Ovary (tissue), 3 donors: ENCODE measurements around the gene FAR1.

Source experiments
- CTCF ChIP-seq, 3 donors: fragments of 450-650 bp in 2 of 3; fragments of 200-600 bp in 1 of 3; IDR thresholded peaks; one replicate each; pipeline versions ENCODE4 v1.5.1 to v1.8.0; 2016 to 2022; ENCODE audit warnings: antibody characterized with exemption in 3 of 3, mild to moderate bottlenecking in 1 of 3
- EP300 ChIP-seq: sonication (generic); formaldehyde crosslinking; IDR thresholded peaks from one replicate; pipeline ENCODE4 v1.6.1; 2017; ENCODE audit warnings: antibody characterized with exemption
- POLR2A ChIP-seq: fragments of 450-650 bp; IDR thresholded peaks from one replicate; pipeline ENCODE4 v1.6.1; 2017; ENCODE audit warnings: antibody characterized with exemption, mild to moderate bottlenecking, moderate library complexity
- donor health status: DM: no; HTN: no; CAD: no.

DNA sequence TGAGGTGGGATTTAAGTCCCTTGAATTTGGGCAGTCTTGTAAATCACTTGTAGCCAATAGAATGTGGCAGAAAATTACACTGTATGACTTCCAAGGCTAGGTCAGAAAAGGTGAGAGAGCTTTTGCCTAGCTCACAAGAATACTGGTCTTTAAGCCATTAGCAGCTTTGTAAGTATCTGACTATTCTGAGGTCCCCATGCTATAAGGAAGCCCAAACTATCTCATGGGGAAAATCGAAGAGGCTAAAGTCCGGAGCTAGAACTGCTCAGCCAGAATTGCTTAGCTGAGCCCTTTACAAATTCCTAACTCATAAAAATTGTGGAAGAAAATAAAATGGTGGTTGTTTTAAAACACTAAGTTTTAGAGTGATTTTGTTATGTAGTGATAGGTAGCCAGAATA is 13.0 kb downstream of the FAR1 start:
- TF ChIP-seq CTCF (IDR thresholded peaks at IDR 0.05) (no peak), POLR2A (no peak), EP300 (no peak)
